GM12864 (cell line): ENCODE data around the gene DCLK3.

ENCODE experiments used
- DNase-seq: peaks from one replicate; pipeline ENCODE4 v3.0.0-alpha.2; 2011; ENCODE audit warnings: low read depth
- H3K4me3 ChIP-seq: 2 replicates; pipeline ENCODE4 v1.5.1; 2011; ENCODE audit warnings: mild to moderate bottlenecking, low read depth, low read length, control low read depth
- TF ChIP-seq, protein P1 (sequence below): IDR thresholded peaks from 2 replicates; pipeline ENCODE4 v1.5.1; 2011; ENCODE audit warnings: low read depth, mild to moderate bottlenecking, moderate library complexity, low read length, control low read depth, inconsistent platforms; ENCODE audit errors: missing control alignments

The DCLK3 gene

DNA sequence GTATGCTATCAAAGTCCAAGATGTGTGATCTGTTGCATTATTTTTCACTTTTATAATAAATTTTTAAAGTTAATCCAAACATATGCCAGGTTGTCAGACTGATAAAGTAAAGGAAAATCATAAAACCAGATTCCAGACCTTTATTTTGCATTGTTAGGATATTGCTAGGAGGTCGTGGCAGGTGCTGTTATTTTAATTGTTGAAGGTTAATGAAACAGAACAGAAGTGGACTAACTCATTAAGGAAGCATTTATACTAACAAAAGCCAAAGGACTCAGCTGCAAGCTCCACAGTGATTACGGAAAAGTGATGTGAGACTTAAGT, 63.1 kb downstream of the DCLK3 start:
- H3K4me3 ChIP-seq = no peak overlapping the region
- DNase-seq = no peak
- TF ChIP-seq, protein P1, sequence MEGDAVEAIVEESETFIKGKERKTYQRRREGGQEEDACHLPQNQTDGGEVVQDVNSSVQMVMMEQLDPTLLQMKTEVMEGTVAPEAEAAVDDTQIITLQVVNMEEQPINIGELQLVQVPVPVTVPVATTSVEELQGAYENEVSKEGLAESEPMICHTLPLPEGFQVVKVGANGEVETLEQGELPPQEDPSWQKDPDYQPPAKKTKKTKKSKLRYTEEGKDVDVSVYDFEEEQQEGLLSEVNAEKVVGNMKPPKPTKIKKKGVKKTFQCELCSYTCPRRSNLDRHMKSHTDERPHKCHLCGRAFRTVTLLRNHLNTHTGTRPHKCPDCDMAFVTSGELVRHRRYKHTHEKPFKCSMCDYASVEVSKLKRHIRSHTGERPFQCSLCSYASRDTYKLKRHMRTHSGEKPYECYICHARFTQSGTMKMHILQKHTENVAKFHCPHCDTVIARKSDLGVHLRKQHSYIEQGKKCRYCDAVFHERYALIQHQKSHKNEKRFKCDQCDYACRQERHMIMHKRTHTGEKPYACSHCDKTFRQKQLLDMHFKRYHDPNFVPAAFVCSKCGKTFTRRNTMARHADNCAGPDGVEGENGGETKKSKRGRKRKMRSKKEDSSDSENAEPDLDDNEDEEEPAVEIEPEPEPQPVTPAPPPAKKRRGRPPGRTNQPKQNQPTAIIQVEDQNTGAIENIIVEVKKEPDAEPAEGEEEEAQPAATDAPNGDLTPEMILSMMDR = no peak

DNA sequence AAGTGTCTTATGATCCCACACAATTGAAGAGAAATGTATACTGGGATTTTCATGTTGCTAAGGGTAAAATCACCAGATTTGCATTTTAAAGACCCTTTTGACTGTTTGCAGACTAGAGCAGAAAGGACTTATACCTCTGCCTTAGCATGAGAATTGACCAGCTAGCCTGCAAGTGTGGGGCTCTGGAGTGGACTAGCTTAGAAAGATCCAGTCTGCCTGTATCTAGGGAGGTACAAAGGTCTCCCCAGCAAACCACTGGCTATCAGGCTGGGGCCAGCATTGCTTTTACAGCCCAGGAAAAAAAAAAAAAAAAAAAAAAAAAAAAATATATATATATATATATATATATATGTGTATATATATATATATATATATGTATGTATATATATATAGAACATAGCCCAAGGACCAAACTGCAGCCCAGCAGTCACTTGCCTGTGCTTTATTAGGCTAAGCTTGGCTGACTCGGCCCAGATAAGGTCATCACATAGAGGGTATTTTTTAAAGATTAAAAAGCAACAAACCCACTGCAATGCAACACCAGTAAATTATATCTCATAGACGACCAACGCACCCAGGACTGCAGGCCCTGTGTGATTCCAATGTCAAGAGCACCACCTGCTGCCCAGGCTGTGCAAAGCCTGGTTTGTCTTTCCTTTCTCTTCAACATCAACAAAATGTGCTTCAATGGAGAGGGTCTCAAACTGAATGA, 63.7 kb downstream of the DCLK3 start:
- DNase-seq = no peak
- no peak overlapping the region for H3K4me3 ChIP-seq
- TF ChIP-seq, protein P1 = peak; percentile 85

DNA sequence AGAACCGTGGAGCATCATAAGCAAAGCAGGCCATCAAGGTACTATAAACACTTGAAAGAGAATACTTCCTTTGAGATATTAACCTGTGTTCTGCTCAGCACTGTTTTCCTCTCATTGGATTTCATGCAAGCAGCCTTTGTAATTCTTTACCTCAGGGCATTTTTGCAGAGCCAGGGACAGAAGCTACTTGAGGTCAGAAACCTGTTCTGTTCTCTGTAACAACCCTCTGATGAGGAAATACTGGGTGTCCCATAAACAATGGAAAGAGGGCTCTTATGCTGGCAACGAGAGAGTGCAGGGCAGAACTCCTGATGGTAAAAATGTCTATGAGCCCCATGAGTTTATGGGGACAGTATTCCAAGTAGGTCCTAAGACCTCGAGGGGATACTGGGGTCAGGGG, 66.0 kb downstream of the DCLK3 start:
- H3K4me3 ChIP-seq = no peak overlapping the region
- DNase-seq = no peak
- TF ChIP-seq, protein P1 = no peak

DNA sequence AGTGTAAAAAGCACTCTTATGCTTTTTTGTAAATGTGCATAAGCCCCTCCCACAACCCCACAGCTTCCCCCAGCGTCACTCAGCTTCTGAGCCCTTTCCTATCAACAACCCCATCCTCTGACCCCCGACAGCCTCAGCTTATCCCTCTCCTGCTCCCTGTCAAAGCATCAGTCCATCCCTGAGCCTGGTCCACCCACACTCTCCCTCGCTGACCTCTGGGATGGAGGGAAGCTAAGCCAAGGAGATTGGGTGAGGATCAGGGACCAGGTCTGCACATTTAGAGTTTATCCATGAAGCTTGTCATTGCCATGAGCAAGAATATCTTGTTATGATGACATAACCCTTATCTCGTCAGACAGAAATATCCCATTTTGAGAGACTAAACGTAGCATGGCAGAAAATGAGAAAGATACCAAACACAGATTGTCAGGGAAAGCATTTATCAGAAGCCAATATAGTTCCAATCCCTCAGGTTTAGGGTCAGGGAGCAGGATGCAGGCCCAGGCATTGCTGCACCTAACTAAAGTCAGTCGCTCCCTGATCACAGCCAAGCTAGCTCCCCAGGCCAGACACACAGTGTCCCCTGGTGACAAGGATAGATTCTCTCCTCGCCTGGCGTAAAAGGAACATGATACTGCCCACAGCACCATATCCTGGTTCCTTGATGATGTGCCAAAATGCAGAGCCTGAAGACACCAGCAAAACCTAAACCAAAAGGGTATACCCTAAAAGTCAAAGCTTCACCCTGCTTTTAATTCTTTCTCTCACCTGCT, 66.9 kb downstream of the DCLK3 start:
- DNase-seq = no peak
- no peak overlapping the region for H3K4me3 ChIP-seq
- TF ChIP-seq, protein P1 = no peak

DNA sequence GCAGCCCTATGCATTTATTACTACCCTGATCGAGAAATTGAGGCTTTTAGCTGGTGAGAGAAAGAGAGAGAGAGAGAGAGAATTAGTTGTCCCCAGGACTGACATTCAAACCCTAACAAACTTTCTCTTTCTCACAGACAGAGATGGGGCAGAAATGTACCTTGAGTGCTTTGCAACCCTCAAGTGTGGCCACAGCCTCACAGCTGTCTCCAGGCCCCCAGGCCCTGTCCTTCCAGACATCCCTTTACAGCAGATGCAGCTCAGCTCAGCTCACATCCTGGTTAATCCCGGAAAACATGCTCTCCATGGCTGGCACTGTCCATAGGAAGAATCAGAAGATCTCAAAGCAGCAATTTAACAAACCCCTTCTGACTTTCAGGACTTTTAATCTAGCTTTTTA, 67.6 kb downstream of the DCLK3 start:
- TF ChIP-seq, protein P1 = no peak
- H3K4me3 ChIP-seq = no peak overlapping the region
- no peak for DNase-seq

DNA sequence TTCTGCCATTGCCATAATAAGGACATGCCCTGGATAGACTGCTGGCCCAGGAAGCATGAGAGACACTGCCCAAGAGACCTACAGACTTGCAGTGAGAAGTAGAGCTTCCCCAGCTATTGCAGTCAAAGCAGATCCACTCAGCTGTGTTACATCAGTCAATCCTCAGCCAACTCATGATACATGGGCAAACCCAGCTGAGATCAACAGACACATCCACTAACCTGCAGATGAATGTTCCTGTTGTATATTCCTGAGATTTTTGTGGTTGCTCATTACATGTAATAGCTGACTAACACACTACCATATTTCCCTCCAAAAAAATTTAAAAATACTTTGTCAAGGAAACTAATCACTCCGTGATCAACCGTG, 68.6 kb downstream of the DCLK3 start:
- TF ChIP-seq, protein P1 = no peak
- H3K4me3 ChIP-seq = no peak overlapping the region
- DNase-seq = no peak
